HG03354 (cell line): Measurements from ENCODE around the gene ASB11.

Experiments used
- ATAC-seq: cut with Tn5 transposase; IDR thresholded peaks from one replicate; pipeline ENCODE4 v1.9.1; 2021; ENCODE audit warnings: mild to moderate bottlenecking; ENCODE audit not compliant: unreplicated experiment, poor library complexity, severe bottlenecking

Gene ASB11

DNA sequence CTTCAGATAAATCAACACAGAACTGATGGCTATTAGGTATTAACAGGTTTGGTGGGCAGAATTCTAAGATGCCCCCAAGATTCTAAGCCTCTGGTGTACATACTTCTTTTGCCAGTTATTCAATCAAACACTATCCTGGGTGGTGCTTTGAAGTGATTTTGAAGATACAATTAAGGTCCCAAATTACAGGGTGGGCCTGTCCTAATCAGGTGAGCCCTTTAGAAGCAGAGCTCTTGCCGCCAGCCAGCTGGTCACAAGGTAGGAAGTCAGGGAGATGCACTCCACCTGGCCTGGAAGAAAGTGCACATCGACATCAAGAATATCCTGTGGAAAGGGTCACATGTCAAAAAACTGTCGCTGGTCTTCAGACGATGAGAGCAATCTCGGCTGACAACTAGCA is 75.0 kb downstream of the ASB11 start:
- no peak for ATAC-seq

DNA sequence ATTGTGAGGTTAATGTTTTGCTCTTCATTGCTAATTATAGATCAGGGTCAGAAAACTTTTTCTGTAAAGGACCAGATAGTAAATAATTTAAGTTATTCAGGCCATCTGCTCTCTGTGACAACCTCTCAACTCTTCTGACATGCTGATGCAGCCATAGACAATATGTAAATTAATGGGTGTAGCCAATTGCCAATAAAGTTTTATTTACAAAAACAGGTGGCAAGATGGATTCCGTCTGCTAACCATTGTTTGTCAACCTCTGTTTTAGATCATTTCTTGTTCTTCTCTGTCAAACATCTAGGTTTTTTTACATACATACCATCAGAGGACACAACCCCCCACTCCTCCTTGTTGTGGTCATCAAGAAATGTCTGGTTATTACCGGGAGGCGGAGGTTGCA is 79.3 kb downstream of the ASB11 start:
- ATAC-seq, result no peak

DNA sequence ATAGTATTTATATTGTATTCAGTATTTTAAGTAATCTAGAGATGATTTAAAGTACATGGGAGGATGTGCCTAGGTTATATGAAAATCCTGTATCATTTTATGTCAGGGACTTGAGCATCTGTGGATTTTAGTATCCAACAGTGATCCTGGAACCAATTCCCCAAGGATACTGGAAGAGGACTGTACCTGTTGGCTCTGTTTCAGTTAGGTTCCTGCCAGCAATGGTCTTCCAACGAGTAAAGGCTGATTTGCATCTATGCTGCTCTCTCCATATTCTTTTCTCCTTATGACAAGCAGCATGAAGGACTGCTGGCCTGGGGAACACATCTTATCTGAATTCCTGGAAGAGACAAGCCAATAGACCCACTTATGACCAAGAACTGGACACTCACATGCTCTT is 80.4 kb downstream of the ASB11 start:
- ATAC-seq, result no peak

DNA sequence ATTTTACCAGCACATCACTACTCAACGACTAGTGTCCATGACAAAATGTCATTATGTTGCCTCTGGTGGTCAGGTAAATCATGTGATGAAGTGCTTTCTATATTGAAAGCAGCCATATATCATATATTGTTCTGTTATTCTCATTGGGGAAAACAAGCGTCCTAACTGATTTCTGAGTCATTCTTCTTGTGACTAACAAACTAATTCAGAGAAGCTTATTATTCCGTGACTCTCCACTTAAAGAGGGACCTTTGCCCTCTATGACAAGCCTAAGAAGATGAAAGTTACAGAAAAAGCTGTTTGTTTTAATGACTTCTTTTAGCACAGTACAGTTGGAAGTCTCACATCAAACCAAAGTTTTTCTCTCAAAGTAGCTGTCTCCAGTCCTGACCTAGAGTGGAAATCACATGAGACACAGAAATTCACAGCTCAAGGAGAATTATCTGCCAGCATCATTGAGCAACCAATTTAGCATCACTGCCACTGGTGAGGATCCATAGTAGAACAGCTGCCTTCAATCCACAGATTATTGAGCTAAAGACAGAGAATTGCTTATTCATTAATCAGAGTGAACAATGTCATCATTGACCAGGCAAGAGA is 81.9 kb downstream of the ASB11 start:
- no peak for ATAC-seq
